Activated naive CD4-positive, alpha-beta T cell treated with anti-CD3 and anti-CD28 coated beads, Interleukin-2, amount 50 U/mL, for 16 hours (primary cell): Measurements from ENCODE around the gene ZNF653.

ENCODE experiments used
- DNase-seq: peaks from one replicate; pipeline ENCODE4 v3.0.0-alpha.2; 2020

ZNF653 gene, protein sequence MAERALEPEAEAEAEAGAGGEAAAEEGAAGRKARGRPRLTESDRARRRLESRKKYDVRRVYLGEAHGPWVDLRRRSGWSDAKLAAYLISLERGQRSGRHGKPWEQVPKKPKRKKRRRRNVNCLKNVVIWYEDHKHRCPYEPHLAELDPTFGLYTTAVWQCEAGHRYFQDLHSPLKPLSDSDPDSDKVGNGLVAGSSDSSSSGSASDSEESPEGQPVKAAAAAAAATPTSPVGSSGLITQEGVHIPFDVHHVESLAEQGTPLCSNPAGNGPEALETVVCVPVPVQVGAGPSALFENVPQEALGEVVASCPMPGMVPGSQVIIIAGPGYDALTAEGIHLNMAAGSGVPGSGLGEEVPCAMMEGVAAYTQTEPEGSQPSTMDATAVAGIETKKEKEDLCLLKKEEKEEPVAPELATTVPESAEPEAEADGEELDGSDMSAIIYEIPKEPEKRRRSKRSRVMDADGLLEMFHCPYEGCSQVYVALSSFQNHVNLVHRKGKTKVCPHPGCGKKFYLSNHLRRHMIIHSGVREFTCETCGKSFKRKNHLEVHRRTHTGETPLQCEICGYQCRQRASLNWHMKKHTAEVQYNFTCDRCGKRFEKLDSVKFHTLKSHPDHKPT

GRCh38 chr19:11505504-11506100 lies at the start of gene ZNF653:
ZNF653 (minus strand) TSS chr19:11505839; CDS start chr19:11505786, 53 bp downstream.
- DNase-seq, result peak; percentile 91

GRCh38 chr19:11555246-11555645 lies 49.6 kb upstream of the ZNF653 start:
- DNase-seq, result no peak

DNA sequence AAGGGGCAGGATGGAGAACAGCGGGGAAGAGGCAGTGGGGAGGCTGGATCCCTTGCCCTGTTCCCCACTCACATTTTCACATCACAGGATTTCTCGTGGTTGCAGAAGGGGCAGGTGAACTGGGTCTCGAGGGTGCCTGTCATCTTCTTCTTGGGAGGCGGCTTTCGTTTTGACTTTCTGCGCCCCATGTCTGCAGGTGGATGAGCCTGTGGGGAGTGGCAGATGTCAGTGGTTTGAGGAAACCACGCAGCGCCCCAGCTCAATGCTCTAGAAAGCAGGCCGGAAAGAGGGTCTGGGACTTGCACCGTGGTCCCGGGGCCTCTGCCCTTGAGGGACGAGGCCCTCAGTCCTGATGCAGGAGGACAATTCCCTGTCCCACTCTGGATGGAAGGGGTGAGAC lies 48.5 kb upstream of the ZNF653 start:
- DNase-seq, result no peak

GRCh38 chr19:11552666-11553372 lies 47.2 kb upstream of the ZNF653 start:
- no peak for DNase-seq

DNA sequence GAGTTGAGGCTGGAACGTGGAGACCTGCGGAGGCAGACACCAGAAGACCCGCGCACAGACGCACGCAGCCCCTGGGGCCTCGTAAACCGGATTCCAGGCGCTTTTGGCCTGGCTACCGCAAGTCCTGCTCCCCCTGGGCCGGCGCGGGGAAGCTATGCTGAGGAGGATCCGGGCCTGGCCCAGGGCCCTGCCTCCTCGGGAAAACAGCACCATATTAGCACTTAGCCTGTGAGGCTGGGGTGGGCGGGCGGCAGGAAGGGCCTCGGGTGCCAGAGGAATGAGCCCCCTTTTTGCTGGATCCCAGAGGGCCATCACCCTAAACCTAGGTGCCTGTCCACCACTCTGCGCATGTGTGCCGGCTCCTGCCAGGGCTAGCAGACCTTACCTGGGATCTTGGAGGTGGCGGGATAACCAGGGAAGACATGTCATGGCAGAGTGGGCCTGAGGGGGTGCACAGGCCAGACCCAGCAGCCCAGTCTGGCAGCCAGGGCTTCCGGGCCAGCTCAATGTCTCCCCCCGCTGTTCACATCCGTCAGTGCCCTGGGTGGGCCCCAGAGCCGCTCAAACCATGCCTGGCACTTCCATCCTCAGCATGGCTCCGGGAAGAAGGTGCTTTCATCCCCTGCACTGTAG lies 46.1 kb upstream of the ZNF653 start:
- DNase-seq, result no peak

- no peak for DNase-seq
These were observed 44.6 kb upstream of the ZNF653 start for GRCh38 chr19:11550265-11550664.

DNA sequence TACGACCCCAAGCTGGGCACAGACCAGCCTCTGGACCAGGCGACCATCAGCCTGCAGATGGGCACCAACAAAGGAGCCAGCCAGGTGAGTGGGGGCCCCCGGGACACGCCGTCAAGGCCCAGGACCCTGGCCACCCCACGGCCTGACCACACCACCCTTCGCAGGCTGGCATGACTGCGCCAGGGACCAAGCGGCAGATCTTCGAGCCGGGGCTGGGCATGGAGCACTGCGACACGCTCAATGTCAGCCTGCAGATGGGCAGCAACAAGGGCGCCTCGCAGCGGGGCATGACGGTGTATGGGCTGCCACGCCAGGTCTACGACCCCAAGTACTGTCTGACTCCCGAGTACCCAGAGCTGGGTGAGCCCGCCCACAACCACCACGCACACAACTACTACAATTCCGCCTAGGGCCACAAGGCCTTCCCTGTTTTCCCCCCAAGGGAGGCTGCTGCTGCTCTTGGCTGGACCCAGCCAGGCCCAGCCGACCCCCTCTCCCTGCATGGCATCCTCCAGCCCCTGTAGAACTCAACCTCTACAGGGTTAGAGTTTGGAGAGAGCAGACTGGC lies 43.8 kb upstream of the ZNF653 start:
- DNase-seq, result no peak

- DNase-seq, result no peak
These were observed 42.5 kb upstream of the ZNF653 start for GRCh38 chr19:11547929-11548700.

- DNase-seq, result no peak
These were observed 35.6 kb upstream of the ZNF653 start for GRCh38 chr19:11541238-11541637.

DNA sequence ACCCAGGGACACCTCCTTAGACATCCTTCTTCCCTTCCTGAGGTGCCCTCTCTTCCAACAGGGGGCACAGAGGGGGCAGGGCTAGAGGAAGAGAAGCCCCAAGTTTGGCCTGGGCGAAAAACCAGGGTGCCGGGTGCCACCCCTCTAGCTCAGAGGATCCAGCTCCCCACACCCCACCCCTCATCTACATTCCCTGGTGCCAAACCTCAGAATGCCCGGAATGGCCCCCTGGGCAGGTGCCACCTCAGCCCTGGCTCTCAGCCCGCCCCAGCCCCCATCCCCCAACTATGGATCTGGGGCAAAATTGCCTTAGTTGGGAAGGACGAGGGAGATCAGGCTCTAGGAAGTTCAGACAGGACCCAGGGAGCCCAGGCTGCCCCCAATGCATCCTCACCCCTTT lies 35.0 kb upstream of the ZNF653 start:
- DNase-seq, result no peak

- no peak for DNase-seq
These were observed 34.1 kb upstream of the ZNF653 start for GRCh38 chr19:11539495-11540365.

DNA sequence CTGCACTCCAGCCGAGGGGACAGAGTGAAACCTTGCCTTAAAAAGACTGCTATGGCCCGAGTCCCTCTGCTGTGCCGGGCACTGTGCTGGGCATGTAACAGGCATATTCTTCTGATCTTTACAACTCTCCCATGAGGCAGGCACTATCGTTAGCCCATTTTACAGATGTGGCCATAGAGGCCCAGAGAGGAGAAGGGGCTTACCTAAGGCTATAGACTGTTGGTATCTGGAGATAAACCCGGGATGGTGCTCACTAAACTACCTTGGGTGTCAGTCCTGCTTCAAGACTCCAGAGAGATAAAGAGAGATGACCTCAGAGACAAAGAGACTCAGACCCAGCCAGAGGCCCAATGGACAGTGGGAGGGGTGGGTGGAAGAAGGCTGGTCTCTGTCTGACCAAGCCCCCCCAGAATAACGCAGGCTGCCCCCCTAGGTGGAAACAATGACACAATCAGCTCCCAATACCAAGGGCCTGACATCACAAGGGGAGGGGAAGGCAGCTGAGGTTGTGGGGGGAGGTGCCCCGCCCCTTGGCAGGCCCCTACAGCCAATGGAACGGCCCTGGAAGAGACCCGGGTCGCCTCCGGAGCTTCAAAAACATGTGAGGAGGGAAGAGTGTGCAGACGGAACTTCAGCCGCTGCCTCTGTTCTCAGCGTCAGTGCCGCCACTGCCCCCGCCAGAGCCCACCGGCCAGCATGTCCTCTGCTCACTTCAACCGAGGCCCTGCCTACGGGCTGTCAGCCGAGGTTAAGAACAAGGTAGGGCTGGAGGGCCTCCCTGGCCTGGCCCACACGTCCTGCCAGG lies 32.8 kb upstream of the ZNF653 start, which contains the start of gene CNN1:
TSS of gene CNN1 (plus strand) at position 620 of the 805 bp plus-strand sequence. CDS start at position 697, 77 bp downstream.
- DNase-seq, result no peak

DNA sequence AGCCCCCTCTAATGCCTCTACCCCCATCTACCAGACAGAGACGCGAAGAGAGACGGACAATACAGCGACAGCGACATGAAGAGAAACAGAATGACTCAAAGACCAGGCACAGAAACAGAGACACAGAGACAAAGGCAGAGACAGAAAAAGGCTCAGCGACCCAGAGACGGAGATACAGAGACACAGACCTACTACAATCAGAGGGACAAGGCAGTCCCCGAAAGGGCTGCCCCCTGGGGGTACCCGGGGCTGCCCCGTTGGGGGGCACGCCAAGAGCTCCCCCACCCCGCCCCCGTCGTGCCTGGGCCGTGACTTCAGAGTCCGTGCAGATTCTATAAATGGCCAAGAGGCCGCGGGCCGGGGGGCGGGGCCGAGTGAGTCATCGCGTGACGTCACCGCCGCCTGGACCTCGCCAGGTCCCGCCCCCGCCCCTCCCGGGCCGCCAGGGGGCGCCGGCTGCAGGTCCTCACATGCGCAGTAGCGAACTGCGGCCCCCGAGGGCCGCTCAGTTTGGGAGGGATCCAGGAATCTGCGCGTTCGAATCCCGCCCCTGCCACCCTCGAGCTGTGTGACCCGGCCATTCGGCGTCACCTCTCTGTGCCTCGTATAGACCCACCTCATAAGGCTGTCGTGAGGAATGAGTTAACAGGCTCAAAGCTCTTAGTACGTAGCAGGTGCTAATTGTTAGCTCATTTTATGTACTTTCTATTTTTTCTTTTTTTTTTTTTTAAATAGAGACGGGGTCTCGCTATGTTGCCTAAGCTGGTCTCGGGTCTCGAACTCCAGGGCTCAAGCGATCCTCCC lies 30.4 kb upstream of the ZNF653 start:
- DNase-seq, result peak; percentile 88

GRCh38 chr19:11534948-11535347 lies 29.3 kb upstream of the ZNF653 start:
- DNase-seq, result no peak

DNA sequence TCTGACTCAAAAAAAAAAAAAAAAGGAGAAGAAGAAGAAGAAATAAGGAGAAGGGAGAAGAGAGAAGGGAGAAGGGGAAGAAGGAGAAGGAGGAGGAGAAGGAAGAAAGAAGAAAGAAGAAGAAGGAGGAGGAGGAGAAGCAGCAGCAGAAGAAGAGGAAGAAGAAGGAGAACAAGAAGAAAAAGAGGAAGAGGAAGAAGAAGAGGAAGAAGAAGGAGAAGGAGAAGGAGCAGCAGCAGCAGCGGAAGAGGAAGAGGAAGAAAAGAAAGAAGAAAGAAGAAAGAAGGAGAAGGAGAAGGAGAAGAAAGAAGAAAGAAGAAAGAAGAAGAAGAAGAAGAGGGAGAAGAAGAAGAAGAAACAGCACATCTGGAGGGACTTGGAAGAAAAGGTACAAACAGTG lies 28.9 kb upstream of the ZNF653 start:
- DNase-seq, result no peak

- DNase-seq, result peak; percentile 49
These were observed 24.8 kb upstream of the ZNF653 start for GRCh38 chr19:11530432-11530831.

- peak; percentile 93 for DNase-seq
These were observed 23.1 kb upstream of the ZNF653 start, which contains the start of gene ECSIT for GRCh38 chr19:11528551-11529341. ECSIT (minus strand) TSS chr19:11529134; CDS start chr19:11519170, 9,964 bp downstream.

DNA sequence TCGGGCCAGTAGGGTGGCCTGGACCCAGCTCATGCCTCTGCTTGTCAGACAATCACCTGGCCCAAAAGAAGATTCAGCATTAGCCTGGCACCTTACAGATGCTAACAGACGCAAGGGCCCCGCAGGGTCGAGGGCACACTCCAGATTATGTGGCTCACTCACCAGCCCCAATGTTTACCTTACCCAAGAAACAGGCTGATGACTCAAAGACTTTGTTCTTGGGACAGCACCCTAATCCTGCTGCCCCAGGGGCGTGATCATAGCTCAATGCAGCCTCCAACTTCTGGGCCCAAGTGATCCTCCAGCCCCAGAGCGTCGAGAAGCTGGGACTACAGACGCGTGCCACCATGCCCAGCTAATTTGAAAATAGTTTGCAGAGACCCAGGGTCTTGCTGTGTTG lies 13.5 kb upstream of the ZNF653 start:
- no peak for DNase-seq
